H1 (cell line): ENCODE results near the gene ALDH3A1. TPM values are rescaled to one million over a fixed set of nuclear protein-coding genes. Genes with fewer than 3 reads are reported as not detected.

Source experiments
- CBX8 ChIP-seq: fragments of 300-800, 300-1000 bp; sonication (generic); IDR thresholded peaks from 2 replicates; pipeline ENCODE4 v1.7.1; 2016; ENCODE audit warnings: low read depth, low read length, borderline replicate concordance
- CHD1 ChIP-seq: IDR thresholded peaks from 2 replicates; pipeline ENCODE4 v1.6.1; 2012; ENCODE audit warnings: low read depth, low read length, improper control_type of control experiment
- CREB1 ChIP-seq: IDR thresholded peaks from 2 replicates; pipeline ENCODE4 v1.6.1; 2012; ENCODE audit warnings: inconsistent platforms
- GTF2F1 ChIP-seq: IDR thresholded peaks from 2 replicates; pipeline ENCODE4 v1.6.1; 2012; ENCODE audit warnings: low read depth, low read length, improper control_type of control experiment, borderline replicate concordance
- KDM1A ChIP-seq: fragments of 200-600, 300-600 bp; sonication (generic); IDR thresholded peaks from 2 replicates; pipeline ENCODE4 v1.7.1; 2016; ENCODE audit warnings: mild to moderate bottlenecking, low read length, borderline replicate concordance
- SIX5 ChIP-seq: IDR thresholded peaks from 2 replicates; pipeline ENCODE4 v1.6.1; 2011; ENCODE audit warnings: mild to moderate bottlenecking, low read depth, low read length
- polyA plus RNA-seq, 7 experiments: library from polyadenylated mRNA; depleted of rRNA in 3 of 7; stranded (reverse) in 5 of 7; unstranded in 2 of 7; fragments of >200 nt in 5 of 7; fragments of 200-250 nt in 2 of 7; gene quantifications; 1 replicate in 5 of 7; 2 replicates in 1 of 7; 4 replicates in 1 of 7; pipeline versions ENCODE4 v1.2.1 to v1.2.3, GENCODE V29; 2011 to 2013; ENCODE audit warnings: missing spikeins in 2 of 7, mixed read lengths in 2 of 7
- total RNA-seq: library from RNA; stranded (reverse); fragmentation: NEBNext Ultra II Directional; extraction: Animal tissue kit (Norgen Biotek cat#: 25700); gene quantifications from 2 replicates; pipeline ENCODE4 v1.2.1, GENCODE V29; 2021

The ALDH3A1 gene
- total and polyA plus RNA-seq, 2 of the 8 experiments (the other 6 are each of a cell fraction or from before 2014, with no cell fraction given), result 0.37 to 1.4 TPM

DNA sequence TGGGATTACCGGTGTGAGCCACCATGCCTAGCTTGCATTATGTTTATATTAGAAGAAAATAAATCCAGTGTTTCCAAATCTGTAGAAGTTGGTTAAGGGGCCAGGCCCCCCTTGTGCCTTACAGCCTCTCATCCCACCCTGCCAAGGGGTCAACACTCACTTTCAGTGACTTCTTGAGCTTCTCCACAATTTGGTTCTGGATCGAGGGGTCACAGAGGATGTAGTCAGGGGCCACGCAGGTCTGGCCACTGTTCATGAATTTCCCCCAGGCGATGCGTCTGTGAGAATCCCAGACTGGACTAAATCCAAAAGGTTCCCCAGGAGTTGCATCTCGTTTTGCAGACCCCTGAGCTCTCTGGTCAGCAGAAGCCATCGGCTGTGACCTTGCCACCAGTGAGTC is 7.2 kb downstream of the ALDH3A1 start (continued):
- TF ChIP-seq KDM1A (no peak), CBX8 (no peak), GTF2F1 (no peak), SIX5 (no peak), CHD1 (no peak), CREB1 (no peak)
